DMS 273 (cell line): ENCODE data around the gene ECSIT.

Experiments used
- DNase-seq: peaks from one replicate; lab custom pipeline; 2025; ENCODE audit not compliant: unreplicated experiment; lab: John Stamatoyannopoulos, UW

ECSIT gene

GRCh38 chr19:11550265-11550664, 21.3 kb upstream of the ECSIT start:
- no peak for DNase-seq

GRCh38 chr19:11549386-11549953, 20.5 kb upstream of the ECSIT start:
- DNase-seq: no peak

- DNase-seq: no peak
Measured at GRCh38 chr19:11547929-11548700, 19.2 kb upstream of the ECSIT start.

- peak; percentile 36 for DNase-seq
Measured at GRCh38 chr19:11541238-11541637, 12.3 kb upstream of the ECSIT start.

GRCh38 chr19:11540645-11541044, 11.7 kb upstream of the ECSIT start:
- DNase-seq: no peak

GRCh38 chr19:11539495-11540365, 10.8 kb upstream of the ECSIT start:
- peak; percentile 64 for DNase-seq

GRCh38 chr19:11538232-11539036, 9.5 kb upstream of the ECSIT start, which contains the start of gene CNN1:
Gene CNN1, plus strand, starts transcription at chr19:11538851. Its CDS starts 77 bp downstream, at chr19:11538928.
- DNase-seq: peak; percentile 70

- DNase-seq: peak; percentile 95
Measured at GRCh38 chr19:11535792-11536595, 7.1 kb upstream of the ECSIT start.

- no peak for DNase-seq
Measured at GRCh38 chr19:11534948-11535347, 6.0 kb upstream of the ECSIT start.

GRCh38 chr19:11534538-11534937, 5.6 kb upstream of the ECSIT start:
- no peak for DNase-seq

GRCh38 chr19:11530432-11530831, 1.5 kb upstream of the ECSIT start:
- peak; percentile 98 for DNase-seq

GRCh38 chr19:11519138-11519537, 9.8 kb downstream of the ECSIT start:
- DNase-seq: no peak

GRCh38 chr19:11513946-11514345, 15.0 kb downstream of the ECSIT start:
- DNase-seq: no peak

GRCh38 chr19:11510444-11510843, 18.5 kb downstream of the ECSIT start:
- DNase-seq: no peak

- DNase-seq: no peak
Measured at GRCh38 chr19:11507370-11508078, 21.4 kb downstream of the ECSIT start.

GRCh38 chr19:11506967-11507366, 22.0 kb downstream of the ECSIT start:
- DNase-seq: no peak

- DNase-seq: no peak
Measured at GRCh38 chr19:11506101-11506555, 22.8 kb downstream of the ECSIT start.

- DNase-seq: peak; percentile 98
Measured at GRCh38 chr19:11505504-11506100, 23.3 kb downstream of the ECSIT start, which contains the start of gene ZNF653. Gene ZNF653, minus strand, starts transcription at chr19:11505839. Its CDS starts 53 bp downstream, at chr19:11505786.

GRCh38 chr19:11505032-11505503, 23.9 kb downstream of the ECSIT start:
- peak; percentile 98 for DNase-seq
